ENCODE data around the gene KLHL10.
"Not testable (repeated sequence)": the region's sequence is repeated elsewhere in the genome, so short reads cannot be mapped to it uniquely, and the experiment has no call there.

The KLHL10 gene

GRCh38 chr17:41813699-41814124, 23.9 kb upstream of the KLHL10 start:
- DNase-seq, result no peak

GRCh38 chr17:41814195-41814594, 23.4 kb upstream of the KLHL10 start:
- no peak for DNase-seq

GRCh38 chr17:41816637-41817320, 20.8 kb upstream of the KLHL10 start:
- no peak for DNase-seq

GRCh38 chr17:41818024-41818423, 19.6 kb upstream of the KLHL10 start:
- no peak for DNase-seq

GRCh38 chr17:41821776-41822175, 15.8 kb upstream of the KLHL10 start:
- no peak for DNase-seq

- no peak for DNase-seq
These were observed 15.1 kb upstream of the KLHL10 start for GRCh38 chr17:41822216-41823140.

GRCh38 chr17:41823141-41823524, 14.5 kb upstream of the KLHL10 start:
- no peak for DNase-seq

- no peak for DNase-seq
These were observed 14.0 kb upstream of the KLHL10 start for GRCh38 chr17:41823580-41823979.

GRCh38 chr17:41824086-41824485, 13.5 kb upstream of the KLHL10 start:
- no peak for DNase-seq

- DNase-seq, result no peak
These were observed 12.3 kb upstream of the KLHL10 start for GRCh38 chr17:41825175-41825845.

GRCh38 chr17:41829961-41830360, 7.7 kb upstream of the KLHL10 start:
- not testable (repeated sequence) for DNase-seq

GRCh38 chr17:41835214-41835799, 2.3 kb upstream of the KLHL10 start:
- no peak for DNase-seq

- peak; percentile 17 for DNase-seq
These were observed 1.6 kb upstream of the KLHL10 start, which contains the start of gene NT5C3B for GRCh38 chr17:41835800-41836549. Gene NT5C3B (minus strand): TSS chr17:41836232. CDS start chr17:41836193, 39 bp downstream.

GRCh38 chr17:41836550-41837196, 952 bp upstream of the KLHL10 start:
- DNase-seq, result no peak

- not testable (repeated sequence) for DNase-seq
These were observed 1.8 kb downstream of the KLHL10 start for GRCh38 chr17:41839448-41839847.

- DNase-seq, result not testable (repeated sequence)
These were observed 3.2 kb downstream of the KLHL10 start for GRCh38 chr17:41840781-41841180.

- DNase-seq, result no peak
These were observed 7.3 kb downstream of the KLHL10 start for GRCh38 chr17:41844971-41845370.

GRCh38 chr17:41848788-41849187, 11.2 kb downstream of the KLHL10 start:
- DNase-seq, result no peak

GRCh38 chr17:41849251-41849990, 11.8 kb downstream of the KLHL10 start:
- no peak for DNase-seq

- DNase-seq, result not testable (repeated sequence)
These were observed 13.8 kb downstream of the KLHL10 start for GRCh38 chr17:41851382-41851781.

Data from NCI-H1092 treated with DMSO at 0.1 percent for 48 hours (cell line).